H1 (cell line): ENCODE measurements around the gene AP1S3. TPM values are rescaled to one million over a fixed set of nuclear protein-coding genes. Genes with fewer than 3 reads are reported as not detected.

Source experiments
- CTCF ChIA-PET: fragments of 300-600 bp; sonication (Branson Sonifier 250); formaldehyde crosslinking; loops from one replicate; lab custom pipeline; 2021; ENCODE audit not compliant: partially characterized antibody; lab: Charles Lee
- POLR2A ChIA-PET: fragments of 300-600 bp; sonication (Branson Sonifier 250); formaldehyde crosslinking; loops from one replicate; lab custom pipeline; 2021; ENCODE audit warnings: inconsistent platforms; ENCODE audit not compliant: partially characterized antibody; lab: Charles Lee
- DNase-seq, 2 experiments: peaks; one replicate each; pipeline versions ENCODE4 v3.0.0 to v3.0.0-alpha.2; 2010 to 2022; ENCODE audit warnings: low spot score in 2 of 2, low read depth in 1 of 2, mixed read lengths in 1 of 2
- FAIRE-seq: peaks from 2 replicates; lab custom pipeline; 2011; peaks lifted over from hg19 to GRCh38; lab: Jason Lieb, UNC
- H2AFZ ChIP-seq: 2 replicates; pipeline ENCODE4 v1.8.1; 2012; ENCODE audit warnings: low read length, inconsistent platforms
- H2AK5ac ChIP-seq: 2 replicates; pipeline ENCODE4 v1.6.1; 2013; ENCODE audit warnings: low read depth, low read length
- H2BK120ac ChIP-seq: replicated peaks from 2 replicates; pipeline ENCODE3; 2013; ENCODE audit warnings: low read depth, low read length, inconsistent platforms
- H2BK12ac ChIP-seq: 2 replicates; pipeline ENCODE4 v1.6.1; 2013; ENCODE audit warnings: low read depth, low read length
- H2BK15ac ChIP-seq: 2 replicates; pipeline ENCODE4 v1.6.1; 2013; ENCODE audit warnings: low read length
- H2BK20ac ChIP-seq: 2 replicates; pipeline ENCODE4 v1.6.1; 2013; ENCODE audit warnings: low read length
- H2BK5ac ChIP-seq: 2 replicates; pipeline ENCODE4 v1.6.1; 2013; ENCODE audit warnings: low read depth, low read length
- H3K14ac ChIP-seq: 2 replicates; pipeline ENCODE4 v1.6.1; 2013; ENCODE audit warnings: inconsistent platforms; ENCODE audit not compliant: insufficient read length
- H3K18ac ChIP-seq: 2 replicates; pipeline ENCODE4 v1.6.1; 2013; ENCODE audit warnings: low read length; ENCODE audit errors: extremely low read depth
- H3K23ac ChIP-seq: 2 replicates; pipeline ENCODE4 v1.6.1; 2013; ENCODE audit warnings: inconsistent platforms; ENCODE audit not compliant: insufficient read length
- H3K23me2 ChIP-seq: 2 replicates; pipeline ENCODE4 v1.6.1; 2013; ENCODE audit warnings: low read depth, low read length
- H3K27ac ChIP-seq: 2 replicates; pipeline ENCODE4 v1.6.1; 2011; ENCODE audit warnings: low read depth, low read length, inconsistent platforms
- H3K27me3 ChIP-seq, 4 experiments: replicated peaks in 1 of 4; 1 replicate in 1 of 4; 2 replicates in 3 of 4; pipeline versions ENCODE4 v1.6.1 to v1.8.1; 2011 to 2013; ENCODE audit warnings: low read length in 3 of 4, mild to moderate bottlenecking in 3 of 4, inconsistent platforms in 2 of 4, mixed read lengths in 2 of 4, moderate library complexity in 1 of 4; ENCODE audit not compliant: control insufficient read depth in 3 of 4, insufficient read depth in 3 of 4; ENCODE audit errors: extremely low read depth in 1 of 4
- H3K36me3 ChIP-seq, 4 experiments: 2 replicates each; pipeline versions ENCODE4 v1.6.1 to v1.8.1; 2011 to 2013; ENCODE audit warnings: mild to moderate bottlenecking in 4 of 4, low read length in 3 of 4, moderate library complexity in 2 of 4, control low read depth in 1 of 4, inconsistent platforms in 1 of 4; ENCODE audit not compliant: insufficient read depth in 4 of 4, control insufficient read depth in 2 of 4
- H3K4ac ChIP-seq: replicated peaks from 2 replicates; pipeline ENCODE3; 2013; ENCODE audit warnings: low read length, low read depth, mixed read lengths, inconsistent platforms; ENCODE audit not compliant: insufficient read length
- H3K4me1 ChIP-seq, 4 experiments: replicated peaks in 1 of 4; 1 replicate in 1 of 4; 2 replicates in 3 of 4; pipeline versions ENCODE4 v1.6.1 to v1.8.1; 2011 to 2013; ENCODE audit warnings: low read length in 3 of 4, inconsistent platforms in 2 of 4, mixed read lengths in 1 of 4; ENCODE audit not compliant: insufficient read depth in 4 of 4, control insufficient read depth in 3 of 4
- H3K4me2 ChIP-seq, 2 experiments: 2 replicates each; pipeline versions ENCODE4 v1.6.1 to v1.8.1; 2011 to 2013; ENCODE audit warnings: low read depth in 2 of 2, low read length in 2 of 2, control low read depth in 1 of 2, inconsistent platforms in 1 of 2, mild to moderate bottlenecking in 1 of 2; ENCODE audit not compliant: insufficient read depth in 1 of 2
- H3K4me3 ChIP-seq, 4 experiments: fragments of 200-600, 300-600 bp in 1 of 4; sonication (generic), shearing (Covaris generic), sonication (Bioruptor Twin) in 1 of 4; 2 replicates each; pipeline versions ENCODE4 v1.5.1 to v1.8.1; 2011 to 2016; ENCODE audit warnings: low read length in 4 of 4, low read depth in 3 of 4, control low read depth in 2 of 4, inconsistent platforms in 2 of 4, mild to moderate bottlenecking in 2 of 4, mixed read lengths in 1 of 4, moderate library complexity in 1 of 4; ENCODE audit not compliant: insufficient read depth in 2 of 4; ENCODE audit errors: extremely low read depth in 1 of 4
- H3K56ac ChIP-seq: replicated peaks from 2 replicates; pipeline ENCODE3; 2013; ENCODE audit warnings: low read depth, mild to moderate bottlenecking, mixed read lengths, low read length, inconsistent platforms; ENCODE audit not compliant: insufficient read length
- H3K79me1 ChIP-seq: 2 replicates; pipeline ENCODE4 v1.6.1; 2013; ENCODE audit warnings: low read depth, low read length, control low read depth
- H3K79me2 ChIP-seq, 2 experiments: 2 replicates each; pipeline versions ENCODE4 v1.6.1 to v1.8.1; 2012 to 2013; ENCODE audit warnings: low read length in 2 of 2, mild to moderate bottlenecking in 2 of 2, inconsistent platforms in 1 of 2; ENCODE audit not compliant: insufficient read depth in 2 of 2, control insufficient read depth in 1 of 2
- H3K9ac ChIP-seq, 4 experiments: replicated peaks in 1 of 4; 1 replicate in 1 of 4; 2 replicates in 3 of 4; pipeline versions ENCODE4 v1.6.1 to v1.8.1; 2011 to 2013; ENCODE audit warnings: low read depth in 3 of 4, low read length in 3 of 4, control low read depth in 2 of 4, mild to moderate bottlenecking in 2 of 4, moderate library complexity in 2 of 4, inconsistent platforms in 1 of 4; ENCODE audit errors: extremely low read depth in 1 of 4
- H3K9me3 ChIP-seq, 2 experiments: 2 replicates each; pipeline versions ENCODE4 v1.6.1 to v1.8.1; 2012 to 2013; ENCODE audit warnings: mild to moderate bottlenecking in 2 of 2, moderate library complexity in 2 of 2, control low read depth in 1 of 2, inconsistent platforms in 1 of 2, low read depth in 1 of 2, low read length in 1 of 2, mixed read lengths in 1 of 2; ENCODE audit not compliant: insufficient read depth in 2 of 2
- H4K20me1 ChIP-seq, 2 experiments: replicated peaks in 1 of 2; 2 replicates each; pipeline versions ENCODE3 to v1.8.1; 2011 to 2013; ENCODE audit warnings: inconsistent platforms in 2 of 2, low read length in 2 of 2, mild to moderate bottlenecking in 1 of 2; ENCODE audit not compliant: insufficient read depth in 2 of 2, control insufficient read depth in 1 of 2
- H4K5ac ChIP-seq: 2 replicates; pipeline ENCODE4 v1.6.1; 2013; ENCODE audit warnings: low read length, low read depth, mixed read lengths, inconsistent platforms; ENCODE audit not compliant: insufficient read length
- H4K8ac ChIP-seq: 2 replicates; pipeline ENCODE4 v1.8.0; 2013; ENCODE audit warnings: mild to moderate bottlenecking, moderate library complexity, low read length, inconsistent platforms; ENCODE audit not compliant: insufficient read depth; ENCODE audit errors: extremely low read depth
- H4K91ac ChIP-seq: replicated peaks from 2 replicates; pipeline ENCODE3; 2013; ENCODE audit warnings: low read length, mixed read lengths, inconsistent platforms; ENCODE audit not compliant: insufficient read length
- BACH1 ChIP-seq: IDR thresholded peaks from 2 replicates; pipeline ENCODE4 v1.6.1; 2012; ENCODE audit warnings: low read length, improper control_type of control experiment
- BCL11A ChIP-seq, 2 experiments: IDR thresholded peaks; one replicate each; pipeline ENCODE4 v1.6.1; 2011; ENCODE audit warnings: low read depth in 2 of 2, low read length in 2 of 2, mild to moderate bottlenecking in 2 of 2
- CHD2 ChIP-seq: IDR thresholded peaks from 2 replicates; pipeline ENCODE4 v1.6.1; 2012; ENCODE audit warnings: low read length, improper control_type of control experiment
- CREB1 ChIP-seq: IDR thresholded peaks from 2 replicates; pipeline ENCODE4 v1.6.1; 2012; ENCODE audit warnings: inconsistent platforms
- EZH2 ChIP-seq: fragments of 200-600 bp; sonication (generic); IDR thresholded peaks from 2 replicates; pipeline ENCODE4 v1.7.1; 2012; ENCODE audit warnings: low read depth, mild to moderate bottlenecking, moderate library complexity, low read length, inconsistent platforms; ENCODE audit not compliant: severe bottlenecking
- GABPA ChIP-seq: IDR thresholded peaks from 2 replicates; pipeline ENCODE4 v1.6.1; 2011; ENCODE audit warnings: mild to moderate bottlenecking, low read length, moderate library complexity, borderline replicate concordance; ENCODE audit not compliant: insufficient read depth
- KDM4A ChIP-seq: IDR thresholded peaks from one replicate; pipeline ENCODE4 v1.7.1; 2012; ENCODE audit warnings: low read depth, mild to moderate bottlenecking, moderate library complexity, low read length, inconsistent platforms; ENCODE audit not compliant: severe bottlenecking
- POLR2AphosphoS5 ChIP-seq: IDR thresholded peaks from 2 replicates; pipeline ENCODE4 v1.6.1; 2011; ENCODE audit warnings: low read depth, low read length
- RAD21 ChIP-seq, 2 experiments: IDR thresholded peaks in 1 of 2; conservative IDR thresholded peaks in 1 of 2; 2 replicates each; pipeline ENCODE4 v1.6.1; 2011; ENCODE audit warnings: low read depth in 2 of 2, low read length in 2 of 2, improper control_type of control experiment in 1 of 2, inconsistent platforms in 1 of 2, mild to moderate bottlenecking in 1 of 2, moderate library complexity in 1 of 2
- RXRA ChIP-seq: IDR thresholded peaks from 2 replicates; pipeline ENCODE4 v1.6.1; 2011; ENCODE audit warnings: low read depth, mild to moderate bottlenecking, low read length, moderate library complexity; ENCODE audit not compliant: insufficient read depth
- SIX5 ChIP-seq: IDR thresholded peaks from 2 replicates; pipeline ENCODE4 v1.6.1; 2011; ENCODE audit warnings: mild to moderate bottlenecking, low read depth, low read length
- SP1 ChIP-seq: IDR thresholded peaks from 2 replicates; pipeline ENCODE4 v1.6.1; 2011; ENCODE audit warnings: low read depth, low read length
- SP4 ChIP-seq: IDR thresholded peaks from 2 replicates; pipeline ENCODE4 v1.6.1; 2012; ENCODE audit warnings: low read length, inconsistent platforms
- SUZ12 ChIP-seq: fragments of 200-600 bp; sonication (generic); IDR thresholded peaks from 2 replicates; pipeline ENCODE4 v1.6.1; 2012; ENCODE audit warnings: mild to moderate bottlenecking, inconsistent platforms, low read length, moderate library complexity, mixed read lengths
- TAF1 ChIP-seq: IDR thresholded peaks from 2 replicates; pipeline ENCODE4 v1.6.1; 2011; ENCODE audit warnings: mild to moderate bottlenecking, low read depth, low read length
- ZNF274 ChIP-seq: IDR thresholded peaks from 2 replicates; pipeline ENCODE4 v1.7.0; 2012; ENCODE audit warnings: low read length, borderline replicate concordance; ENCODE audit errors: extremely low read depth
- WGBS, 2 experiments: shearing (Covaris generic) in 1 of 2; methylation state at CpG; one replicate each; pipeline versions ENCODE4 v1.1.6 to v1.1.7; 2013 to 2015; ENCODE audit warnings: low lambda C conversion rate in 2 of 2, mixed read lengths in 2 of 2, inconsistent platforms in 1 of 2, low coverage in 1 of 2, missing lambda C conversion rate in 1 of 2; ENCODE audit not compliant: insufficient replicate concordance in 2 of 2, insufficient coverage in 1 of 2, insufficient read length in 1 of 2; ENCODE audit errors: extremely low coverage in 1 of 2, missing lambda C conversion rate in 1 of 2; 5-methylcytosine and 5-hydroxymethylcytosine counted together
- polyA plus RNA-seq, 7 experiments: library from polyadenylated mRNA; depleted of rRNA in 3 of 7; stranded (reverse) in 5 of 7; unstranded in 2 of 7; fragments of >200 nt in 5 of 7; fragments of 200-250 nt in 2 of 7; gene quantifications; 1 replicate in 5 of 7; 2 replicates in 1 of 7; 4 replicates in 1 of 7; pipeline versions ENCODE4 v1.2.1 to v1.2.3, GENCODE V29; 2011 to 2013; ENCODE audit warnings: missing spikeins in 2 of 7, mixed read lengths in 2 of 7
- total RNA-seq: library from RNA; stranded (reverse); fragmentation: NEBNext Ultra II Directional; extraction: Animal tissue kit (Norgen Biotek cat#: 25700); gene quantifications from 2 replicates; pipeline ENCODE4 v1.2.1, GENCODE V29; 2021

The AP1S3 gene
- total and polyA plus RNA-seq, 2 of the 8 experiments (the other 6 are each of a cell fraction or from before 2014, with no cell fraction given): 3.9 to 20.2 TPM

DNA sequence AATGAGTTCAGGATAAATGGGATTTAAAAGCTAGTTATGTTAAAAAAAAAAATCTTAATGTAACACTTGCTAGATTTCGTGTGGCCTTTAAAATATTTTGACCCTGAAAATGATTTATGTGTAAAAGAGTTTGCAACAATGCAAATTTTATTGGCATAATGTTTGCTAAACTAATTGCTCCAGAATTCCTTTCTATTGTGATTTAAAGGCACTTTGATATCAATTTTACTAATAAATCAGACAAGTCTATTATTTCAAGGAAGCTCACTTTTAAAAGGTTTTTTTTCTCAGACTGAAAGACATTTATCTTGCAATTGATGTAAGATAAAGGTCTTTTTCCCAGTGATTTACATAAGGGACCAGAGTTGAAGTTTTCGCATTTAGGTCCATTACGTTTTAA, 17.5 kb downstream of the AP1S3 start:
- H3K4me2 ChIP-seq: no peak overlapping the region
- H2AK5ac ChIP-seq: no peak overlapping the region
- H2BK15ac ChIP-seq: no peak overlapping the region
- H4K20me1 ChIP-seq: peaks cover 0 to 3% of the 10 kb centered on the region in 2 experiments
- no peak overlapping the region for H2BK20ac ChIP-seq
- no peaks in the 10 kb centered on the region for H3K36me3 ChIP-seq
- H2BK120ac ChIP-seq: no peak overlapping the region
- H4K8ac ChIP-seq: no peak overlapping the region
- 78% methylated on average over 3 of the region's 3 CpGs; no CpG with 5 or more reads in 1 of the 2 experiments for WGBS, 2 experiments
- H3K14ac ChIP-seq: no peak overlapping the region
- no peak overlapping the region for H2BK12ac ChIP-seq
- no peaks in the 10 kb centered on the region for H3K23me2 ChIP-seq
- no peak overlapping the region for H4K91ac ChIP-seq
- H3K9ac ChIP-seq: no peak overlapping the region
- no peak overlapping the region for H3K4me3 ChIP-seq
- H3K18ac ChIP-seq: no peak overlapping the region
- no peak overlapping the region for H3K27ac ChIP-seq
- no peak overlapping the region for H4K5ac ChIP-seq
- CTCF ChIA-PET: interaction anchor here (0.6 to 1.2 kb wide), 2 partner anchors 13 to 59 kb away, joined by 3 read pairs; no protein-coding TSS in a partner anchor
- H3K27me3 ChIP-seq: no peaks in the 10 kb centered on the region
- no peak overlapping the region for H2AFZ ChIP-seq
- no peaks in the 10 kb centered on the region; a peak in 1 of 7 replicates for H3K4me1 ChIP-seq
- DNase-seq: no peak
- H3K79me2 ChIP-seq: peaks cover 0 to 57% of the 10 kb centered on the region in 2 experiments; a peak in 2 of 4 replicates
- H3K4ac ChIP-seq: no peak overlapping the region
- peaks cover 3% of the 10 kb centered on the region; the same call in 1 of the 2 replicates for H3K79me1 ChIP-seq
- no peak for FAIRE-seq
- POLR2A ChIA-PET: no interaction called here
- no peak overlapping the region for H3K23ac ChIP-seq
- no peaks in the 10 kb centered on the region for H3K9me3 ChIP-seq
- no peak overlapping the region for H3K56ac ChIP-seq
- H2BK5ac ChIP-seq: no peak overlapping the region
- no peak for TF ChIP-seq EZH2
- no peak for TF ChIP-seq POLR2AphosphoS5
- TF ChIP-seq SP1: no peak
- no peak for TF ChIP-seq SUZ12
- no peak for TF ChIP-seq CHD2
- TF ChIP-seq GABPA: no peak
- no peak for TF ChIP-seq SIX5
- no peak for TF ChIP-seq RAD21 (IDR thresholded peaks at IDR 0.05 in 1 of 2, conservative IDR thresholded peaks at IDR 0.05 in 1 of 2; ENCODE audit: low read depth in 2 of 2, low read length in 2 of 2)
- TF ChIP-seq TAF1: no peak
- TF ChIP-seq BACH1: no peak
- TF ChIP-seq SP4: no peak
- no peak for TF ChIP-seq KDM4A
- no peak for TF ChIP-seq BCL11A (IDR thresholded peaks at IDR 0.05; ENCODE audit: low read depth in 2 of 2, low read length in 2 of 2)
- no peak for TF ChIP-seq ZNF274
- TF ChIP-seq CREB1: no peak
- no peak for TF ChIP-seq RXRA
